Measurements from ENCODE around the gene IGFBP3. TPM values are rescaled to one million over a fixed set of nuclear protein-coding genes. Genes with fewer than 3 reads are reported as not detected.

Gene IGFBP3
- total RNA-seq, 1 experiment from 2014 or later, result 2.9 TPM

GRCh38 chr7:45920502-45921380, at the start of gene IGFBP3 (continued):
- no peak for TF ChIP-seq ZNF425 (CRISPR knock-in tag; conservative IDR thresholded peaks at IDR 0.05)
- TF ChIP-seq ZBTB21 (CRISPR knock-in tag; IDR thresholded peaks at IDR 0.05; ENCODE audit: borderline replicate concordance), result 0 out of 2 replicates have a peak, but pooled peaks have one; percentile 41
- TF ChIP-seq STAT6 (CRISPR knock-in tag; conservative IDR thresholded peaks at IDR 0.05; ENCODE audit: low read depth), result no peak
- TF ChIP-seq MXD4 (CRISPR knock-in tag; IDR thresholded peaks at IDR 0.05; ENCODE audit: borderline replicate concordance), result no peak
- no peak for TF ChIP-seq PRRX2 (CRISPR knock-in tag; IDR thresholded peaks at IDR 0.05)
- TF ChIP-seq KAT7 (CRISPR knock-in tag; IDR thresholded peaks at IDR 0.05; ENCODE audit: borderline replicate concordance), result peak; percentile 93; the same call in 1 of the 2 replicates
- TF ChIP-seq ATF6 (CRISPR knock-in tag; IDR thresholded peaks at IDR 0.05), result no peak
- peak; percentile 63; the same call in 1 of the 2 replicates for TF ChIP-seq FOXK1 (CRISPR knock-in tag; IDR thresholded peaks at IDR 0.05)
- TF ChIP-seq RORB (CRISPR knock-in tag; IDR thresholded peaks at IDR 0.05), result no peak
- TF ChIP-seq JAZF1 (CRISPR knock-in tag; IDR thresholded peaks at IDR 0.05), result no peak
- TF ChIP-seq TP53 (CRISPR knock-in tag; IDR thresholded peaks at IDR 0.05), result peak; percentile 61; the same call in 1 of the 2 replicates
- TF ChIP-seq GRHL2 (CRISPR knock-in tag; IDR thresholded peaks at IDR 0.05; ENCODE audit: insufficient replicate concordance, severe bottlenecking), result no peak
- TF ChIP-seq MYBL2 (CRISPR knock-in tag; IDR thresholded peaks at IDR 0.05), result no peak
- TF ChIP-seq NFYB (CRISPR knock-in tag; conservative IDR thresholded peaks at IDR 0.05; ENCODE audit: low read depth), result no peak
- 0 out of 2 replicates have a peak, but pooled peaks have one; percentile 27 for TF ChIP-seq ETV6 (CRISPR knock-in tag; IDR thresholded peaks at IDR 0.05)
- no peak for TF ChIP-seq ZNF232 (CRISPR knock-in tag; IDR thresholded peaks at IDR 0.05)
- peak; percentile 29; the same call in 1 of the 2 replicates for TF ChIP-seq MAX (CRISPR knock-in tag; IDR thresholded peaks at IDR 0.05)
- TF ChIP-seq ZNF423 (CRISPR knock-in tag; IDR thresholded peaks at IDR 0.05), result peak; percentile 51; the same call in 1 of the 2 replicates
- TF ChIP-seq CREB1 (CRISPR knock-in tag; IDR thresholded peaks at IDR 0.05), result no peak
- TF ChIP-seq ELF4 (CRISPR knock-in tag; IDR thresholded peaks at IDR 0.05; ENCODE audit: low read depth), result no peak
- TF ChIP-seq ZNF219 (CRISPR knock-in tag; IDR thresholded peaks at IDR 0.05; ENCODE audit: borderline replicate concordance), result peak; percentile 36; the same call in 1 of the 2 replicates
- no peak for TF ChIP-seq PRDM15 (CRISPR knock-in tag; IDR thresholded peaks at IDR 0.05)
- TF ChIP-seq HMGXB4 (CRISPR knock-in tag; IDR thresholded peaks at IDR 0.05), result peak; percentile 72
- TF ChIP-seq ZMAT4 (CRISPR knock-in tag; IDR thresholded peaks at IDR 0.05), result no peak
- TF ChIP-seq ZNF317 (CRISPR knock-in tag; IDR thresholded peaks at IDR 0.05; ENCODE audit: borderline replicate concordance, low read depth), result no peak
- no peak for TF ChIP-seq ZNF416 (CRISPR knock-in tag; IDR thresholded peaks at IDR 0.05)
